ENCODE results near the gene CACHD1. TPM values are rescaled to one million over a fixed set of nuclear protein-coding genes. Genes with fewer than 3 reads are reported as not detected.

CACHD1 gene
- total RNA-seq, 4 donors from 2014 or later, result 2.2 to 3.6 (median 2.9) TPM

GRCh38 chr1:64572222-64572900 lies 102.4 kb downstream of the CACHD1 start:
- intact Hi-C loops (cut with DNase I; ENCODE audit: low total_unique reads) (no loop called here), in situ Hi-C loops (cut with MboI; ENCODE audit: low sequenced_read_pairs in 4 of 4) (no loop called here)
- Histone ChIP-seq H3K27me3 (no peaks in the 10 kb centered on the region), H3K27ac (no peak overlapping the region), H3K9me3 (no peaks in the 10 kb centered on the region), H3K4me1 (peaks cover 0 to 3% of the 10 kb centered on the region in 2 donors), H3K4me3 (no peak overlapping the region), H3K36me3 (no peaks in the 10 kb centered on the region)
- no peak for ATAC-seq
- no peak for DNase-seq
- TF ChIP-seq CTCF (IDR thresholded peaks at IDR 0.05 in 4 of 5, conservative IDR thresholded peaks at IDR 0.05 in 1 of 5), result no peak
- TF ChIP-seq POLR2A (IDR thresholded peaks at IDR 0.05), result no peak

- Histone ChIP-seq H3K4me3 (no peak overlapping the region), H3K36me3 (no peaks in the 10 kb centered on the region), H3K27me3 (no peaks in the 10 kb centered on the region), H3K27ac (no peak overlapping the region), H3K4me1 (peaks cover 0 to 3% of the 10 kb centered on the region in 2 donors), H3K9me3 (no peaks in the 10 kb centered on the region)
- in situ Hi-C loops (cut with MboI; ENCODE audit: low sequenced_read_pairs in 4 of 4) (no loop called here), intact Hi-C loops (cut with DNase I; ENCODE audit: low total_unique reads) (no loop called here)
- TF ChIP-seq CTCF (IDR thresholded peaks at IDR 0.05 in 4 of 5, conservative IDR thresholded peaks at IDR 0.05 in 1 of 5) (no peak), POLR2A (IDR thresholded peaks at IDR 0.05) (no peak)
- no peak for ATAC-seq
- no peak for DNase-seq
Observed at GRCh38 chr1:64574301-64574700, 104.4 kb downstream of the CACHD1 start.

- no peak for TF ChIP-seq POLR2A (IDR thresholded peaks at IDR 0.05)
- TF ChIP-seq CTCF (IDR thresholded peaks at IDR 0.05 in 4 of 5, conservative IDR thresholded peaks at IDR 0.05 in 1 of 5), result no peak
- H3K4me1 ChIP-seq, result peaks cover 0 to 1% of the 10 kb centered on the region in 2 donors
Observed at GRCh38 chr1:64575881-64576676, 106.2 kb downstream of the CACHD1 start.

GRCh38 chr1:64578270-64578973 lies 108.5 kb downstream of the CACHD1 start:
- DNase-seq, result peak in 1 of 2 donors; percentile 12
- Histone ChIP-seq H3K9me3 (no peaks in the 10 kb centered on the region), H3K27ac (no peak overlapping the region), H3K4me1 (no peaks in the 10 kb centered on the region), H3K4me3 (no peak overlapping the region), H3K27me3 (no peaks in the 10 kb centered on the region), H3K36me3 (no peaks in the 10 kb centered on the region)
- in situ Hi-C loops (cut with MboI; ENCODE audit: low sequenced_read_pairs in 4 of 4) (no loop called here), intact Hi-C loops (cut with DNase I; ENCODE audit: low total_unique reads) (no loop called here)
- TF ChIP-seq POLR2A (IDR thresholded peaks at IDR 0.05) (no peak), CTCF (IDR thresholded peaks at IDR 0.05 in 4 of 5, conservative IDR thresholded peaks at IDR 0.05 in 1 of 5) (no peak)
- peak in 1 of 2 donors; percentile 33 for ATAC-seq

More at GRCh38 chr1:64575881-64576676, 106.2 kb downstream of the CACHD1 start:
- no peaks in the 10 kb centered on the region for H3K36me3 ChIP-seq
- in situ Hi-C loops (cut with MboI; ENCODE audit: low sequenced_read_pairs in 4 of 4) (no loop called here), intact Hi-C loops (cut with DNase I; ENCODE audit: low total_unique reads) (no loop called here)
- ATAC-seq (no peak), DNase-seq (no peak)
- H3K27me3 ChIP-seq, result no peaks in the 10 kb centered on the region
- H3K4me3 ChIP-seq, result no peak overlapping the region
- H3K27ac ChIP-seq, result no peak overlapping the region
- H3K9me3 ChIP-seq, result no peaks in the 10 kb centered on the region

Measured in gastrocnemius medialis (tissue), 4 donors.